ENCODE measurements around the gene SLC38A1.

Gene SLC38A1

GRCh38 chr12:46227616-46228015 is 41.2 kb downstream of the SLC38A1 start:
- DNase-seq: no peak

DNA sequence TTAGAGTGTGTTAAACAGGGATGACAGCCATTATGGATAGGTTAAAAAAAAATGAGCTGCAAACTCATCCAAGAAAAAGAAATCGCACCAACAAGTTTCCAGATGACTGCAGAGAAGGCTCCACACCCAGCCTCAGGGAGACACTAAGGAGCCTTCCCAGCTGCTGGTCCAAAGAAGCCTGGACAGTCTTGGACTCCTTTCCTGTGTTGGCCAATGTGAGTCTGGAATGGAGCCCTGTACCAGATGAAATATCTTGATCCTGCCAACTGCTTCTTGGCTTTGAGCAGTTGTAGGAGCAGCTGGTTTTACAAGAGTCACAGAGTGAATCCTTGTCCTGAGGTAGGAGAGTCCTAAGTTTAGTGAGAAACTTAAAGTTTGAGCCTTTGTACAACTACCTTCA is 44.5 kb downstream of the SLC38A1 start:
- DNase-seq: no peak

DNA sequence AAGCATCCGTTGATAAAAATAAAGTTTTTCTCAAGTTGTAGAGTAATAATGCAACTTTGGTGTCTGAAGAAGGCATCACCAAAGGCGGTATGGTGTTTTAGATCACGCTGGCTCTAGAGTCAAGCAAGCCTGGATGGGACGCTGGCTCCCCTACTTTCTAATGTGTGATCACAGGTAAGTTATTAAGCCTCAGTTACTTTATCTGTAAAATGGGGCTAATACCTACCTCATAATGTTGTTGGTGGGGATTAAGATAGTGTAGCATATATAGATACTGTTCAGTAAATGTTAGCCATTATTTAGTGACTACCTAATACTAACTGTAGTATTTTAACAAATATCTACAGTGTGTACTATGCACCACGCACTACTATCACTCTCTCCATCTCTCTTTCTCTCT is 45.8 kb downstream of the SLC38A1 start:
- DNase-seq: no peak

DNA sequence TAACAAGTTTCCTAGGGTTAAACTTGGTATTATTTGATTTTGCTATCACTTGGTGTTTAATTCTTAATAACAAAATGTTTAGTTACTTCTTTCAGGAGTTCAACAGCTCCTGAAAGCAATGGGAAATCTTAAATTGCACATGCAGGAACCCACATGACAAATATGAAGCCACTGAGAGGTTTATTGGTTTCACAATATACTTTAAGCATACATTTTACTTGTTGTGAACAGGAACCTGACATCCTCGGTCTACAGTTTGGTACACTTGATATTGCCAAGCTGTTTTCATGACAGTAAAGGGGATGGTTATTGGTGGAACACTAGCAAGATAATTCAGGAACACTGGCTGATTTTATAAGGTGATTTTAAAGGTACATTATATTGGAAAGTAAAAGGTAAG is 46.2 kb downstream of the SLC38A1 start:
- no peak for DNase-seq

DNA sequence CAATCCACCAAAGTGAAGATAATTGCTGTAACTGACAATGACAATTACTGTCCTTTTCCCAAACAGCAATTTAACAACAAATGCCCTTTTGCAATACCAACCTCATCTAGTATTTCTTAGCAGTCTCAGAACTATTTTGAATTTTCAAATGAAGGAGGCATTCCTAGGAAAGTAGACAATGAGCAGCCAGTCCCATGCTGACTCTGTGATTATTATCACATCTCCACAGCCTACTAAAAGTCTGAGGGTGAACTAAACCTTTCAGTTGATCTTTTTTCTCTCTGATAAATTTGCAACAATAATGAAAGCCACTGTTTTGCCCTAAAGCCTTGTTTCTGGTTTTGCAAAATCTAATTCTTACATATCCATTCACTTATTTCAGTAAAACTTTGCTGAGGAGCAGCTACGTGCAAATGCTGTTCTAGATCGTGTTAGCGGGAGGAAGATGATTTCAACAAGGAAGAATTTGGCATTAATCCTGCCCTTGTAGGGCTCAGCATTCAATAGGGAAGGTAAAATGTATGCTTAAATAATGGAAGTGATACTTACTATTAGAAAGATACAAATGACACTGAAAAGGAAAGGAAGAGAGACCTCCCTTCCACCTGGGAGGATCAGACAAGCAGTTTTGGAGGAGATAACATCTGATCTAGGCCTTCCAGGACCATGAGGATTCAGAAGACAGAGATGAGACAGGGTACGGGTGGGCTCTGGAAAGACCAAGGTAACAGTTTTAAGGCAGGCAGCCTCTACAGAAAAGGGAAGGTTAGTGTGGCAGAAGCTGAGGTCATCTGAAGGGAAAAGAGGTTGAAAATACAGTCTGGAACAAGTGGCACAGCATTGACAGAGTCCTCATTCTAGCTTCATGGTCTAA is 47.4 kb downstream of the SLC38A1 start:
- no peak for DNase-seq

DNA sequence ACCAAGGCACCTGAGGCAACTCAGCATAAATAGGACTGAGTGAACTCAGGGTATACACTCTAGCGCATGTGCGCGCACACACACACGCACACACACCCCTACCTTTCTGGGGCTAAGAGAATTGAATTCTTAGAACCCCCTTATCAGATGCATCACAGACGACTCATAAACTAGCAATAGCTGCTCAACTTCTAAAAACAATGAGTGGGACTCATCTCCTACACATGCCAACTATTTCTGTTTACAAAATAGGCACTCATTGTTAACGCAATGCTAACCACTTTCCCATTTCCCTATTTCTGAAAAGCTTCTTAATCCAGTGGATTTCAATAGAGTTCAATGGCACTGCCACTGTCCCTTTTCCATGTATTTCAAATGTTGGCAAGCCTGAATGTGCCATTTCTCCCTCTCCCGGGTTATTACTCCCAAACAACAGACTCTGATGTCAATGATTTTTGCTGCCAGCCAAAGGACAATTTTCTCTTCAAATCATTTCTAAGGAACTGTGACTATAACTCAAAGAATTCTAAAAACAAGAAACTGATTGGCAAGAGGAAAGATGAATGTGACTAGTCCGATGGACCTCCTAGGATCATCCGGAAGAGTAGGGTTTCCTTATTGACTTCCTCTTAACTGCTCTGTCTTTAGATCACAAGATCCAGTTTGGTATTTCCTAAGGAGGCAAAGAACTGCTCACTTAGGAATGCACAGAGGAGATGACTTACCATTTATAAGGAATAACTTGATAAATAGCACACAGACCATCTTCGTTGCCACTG is 48.8 kb downstream of the SLC38A1 start:
- no peak for DNase-seq

- DNase-seq: no peak
Measured at GRCh38 chr12:46219132-46219876, 49.5 kb downstream of the SLC38A1 start.

DNA sequence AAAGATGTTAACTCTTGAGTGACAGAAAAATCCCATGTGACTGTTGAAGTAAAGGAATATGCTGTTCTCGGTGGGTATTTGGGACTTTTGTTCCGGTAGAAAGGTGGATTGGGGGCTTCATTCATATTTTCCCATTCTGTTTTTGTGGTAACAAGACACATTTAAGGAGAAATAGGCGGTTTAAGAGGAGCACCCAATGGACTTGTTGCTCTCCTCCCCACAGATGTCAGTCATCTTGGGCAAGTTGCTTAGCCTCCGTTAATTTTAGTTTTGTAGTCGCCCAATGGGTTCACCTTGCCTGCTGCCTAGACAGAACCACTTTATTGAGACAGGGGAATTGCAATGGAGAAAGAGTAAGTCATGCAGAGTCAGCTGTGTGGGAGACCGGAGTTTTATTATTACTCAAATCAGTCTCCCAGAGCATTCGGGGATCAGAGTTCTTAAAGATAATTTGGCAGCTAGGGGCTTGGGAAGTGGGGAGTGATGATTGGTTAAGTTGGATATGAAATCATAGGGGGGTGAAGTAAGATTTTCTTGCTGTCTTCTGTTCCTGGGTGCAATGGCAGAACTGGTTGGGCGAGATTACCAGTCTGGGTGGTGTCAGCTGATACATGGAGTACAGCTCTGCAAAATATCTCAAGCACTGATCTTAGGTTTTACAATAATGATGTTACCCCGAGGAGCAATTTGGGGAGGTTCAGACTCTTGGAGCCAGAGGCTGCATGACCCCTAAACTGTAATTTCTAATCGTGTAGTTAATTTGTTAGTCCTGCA is 50.3 kb downstream of the SLC38A1 start:
- DNase-seq: no peak

GRCh38 chr12:46217541-46218321 is 51.1 kb downstream of the SLC38A1 start:
- no peak for DNase-seq

GRCh38 chr12:46214668-46215436 is 54.0 kb downstream of the SLC38A1 start:
- DNase-seq: no peak

DNA sequence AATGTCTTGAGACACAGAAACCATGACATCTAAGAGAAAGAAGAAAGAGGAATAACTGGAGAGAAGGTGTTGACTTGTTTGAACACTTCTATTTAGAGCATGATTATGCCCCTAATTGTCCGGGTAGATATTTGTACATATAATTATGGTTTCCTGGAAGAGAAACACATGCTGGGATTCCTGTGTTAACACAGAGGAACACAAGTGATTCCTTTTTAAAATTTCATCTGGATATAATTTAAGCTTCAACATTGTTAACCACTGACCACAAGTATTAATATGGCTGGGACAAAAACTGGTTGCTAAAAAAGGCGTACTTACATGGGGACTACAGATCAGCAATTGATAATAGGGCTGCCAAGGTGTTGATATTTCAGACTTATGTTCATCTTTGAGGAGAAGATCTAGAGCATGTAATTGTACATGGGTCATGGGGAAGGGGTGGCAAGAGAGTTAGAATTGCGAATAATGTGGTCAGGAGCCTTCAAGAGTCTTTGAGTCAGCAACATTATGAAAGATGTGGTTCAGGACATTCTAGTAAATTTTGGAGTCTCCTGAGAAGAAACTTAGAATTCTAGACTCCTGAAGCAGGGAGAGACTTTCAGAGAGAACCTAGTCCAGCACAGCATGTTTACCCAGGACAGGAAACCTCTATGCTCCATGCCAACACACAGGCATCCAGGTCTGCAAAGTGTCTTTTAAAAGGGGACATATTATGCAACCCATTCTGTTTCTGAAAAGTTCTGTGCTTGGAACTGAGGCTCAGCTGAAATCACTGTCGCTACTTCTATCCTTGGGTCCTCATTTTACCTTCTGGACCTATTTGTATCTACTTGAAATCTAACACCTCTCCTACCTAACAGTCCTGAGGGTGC is 56.5 kb downstream of the SLC38A1 start:
- no peak for DNase-seq

GRCh38 chr12:46210873-46211439 is 57.9 kb downstream of the SLC38A1 start:
- DNase-seq: no peak

DNA sequence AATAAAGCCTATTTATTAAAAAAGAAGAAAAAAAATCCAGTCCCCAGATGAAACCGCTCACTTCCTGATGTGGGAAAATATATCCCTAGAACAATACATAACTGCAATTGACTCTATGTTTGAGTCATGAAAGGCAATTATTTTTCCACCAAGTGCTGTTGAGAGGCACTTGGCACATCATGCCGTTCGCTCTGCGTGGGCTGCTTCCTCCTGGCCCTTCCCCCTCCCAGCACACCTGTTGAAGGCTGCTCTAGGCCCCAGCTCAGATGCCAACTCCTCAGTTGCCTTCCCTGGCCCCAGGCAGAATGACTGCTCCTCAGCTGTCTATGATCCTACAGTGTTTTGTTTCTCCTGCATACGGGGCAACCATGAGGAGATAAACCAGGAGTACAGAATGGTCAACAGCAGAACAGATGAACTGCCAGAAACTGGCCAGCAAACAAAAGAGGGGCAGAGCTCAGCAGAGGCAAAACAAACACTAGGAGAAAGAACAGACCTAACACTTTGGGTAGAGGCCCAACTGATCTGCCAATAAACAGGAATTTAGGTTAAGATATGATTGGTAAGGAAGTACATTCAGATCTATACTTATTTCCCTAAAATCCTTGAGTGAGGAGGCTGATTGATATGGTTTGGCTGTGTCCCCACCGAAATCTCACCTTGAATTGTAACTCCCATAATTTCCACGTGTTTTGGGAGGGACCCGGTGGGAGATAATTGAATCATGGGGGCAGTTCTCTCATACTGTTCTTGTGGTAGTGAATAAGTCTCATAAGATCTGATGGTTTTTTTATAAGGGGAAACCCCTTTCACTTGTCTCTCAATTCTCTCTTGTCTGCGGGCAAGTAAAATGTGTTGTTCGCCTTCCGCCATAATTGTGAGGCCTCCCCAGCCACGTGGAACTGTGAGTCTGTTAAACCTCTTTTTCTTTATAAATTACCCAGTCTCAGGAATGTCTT is 58.6 kb downstream of the SLC38A1 start:
- peak; percentile 97 for DNase-seq

DNA sequence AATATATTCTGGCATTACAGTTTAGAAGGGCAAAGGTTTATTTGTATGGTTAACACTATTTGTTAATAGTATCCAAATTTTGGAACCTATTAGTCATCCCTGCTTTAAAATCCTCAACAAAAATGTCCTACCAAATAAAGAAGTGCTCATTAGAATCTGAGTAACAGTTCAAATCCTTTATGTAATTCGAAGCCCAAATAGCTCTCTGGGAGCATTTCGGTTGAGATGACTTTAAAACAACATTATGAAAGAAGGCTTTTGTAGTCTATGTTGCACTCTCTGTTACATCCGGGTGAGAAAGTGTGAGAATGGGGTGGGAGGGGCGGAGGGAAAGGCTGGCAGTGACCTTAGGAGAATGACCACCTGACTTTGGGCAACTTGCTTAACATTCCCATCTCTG is 59.7 kb downstream of the SLC38A1 start:
- DNase-seq: peak; percentile 36

- no peak for DNase-seq
Measured at GRCh38 chr12:46208370-46208769, 60.5 kb downstream of the SLC38A1 start.

DNA sequence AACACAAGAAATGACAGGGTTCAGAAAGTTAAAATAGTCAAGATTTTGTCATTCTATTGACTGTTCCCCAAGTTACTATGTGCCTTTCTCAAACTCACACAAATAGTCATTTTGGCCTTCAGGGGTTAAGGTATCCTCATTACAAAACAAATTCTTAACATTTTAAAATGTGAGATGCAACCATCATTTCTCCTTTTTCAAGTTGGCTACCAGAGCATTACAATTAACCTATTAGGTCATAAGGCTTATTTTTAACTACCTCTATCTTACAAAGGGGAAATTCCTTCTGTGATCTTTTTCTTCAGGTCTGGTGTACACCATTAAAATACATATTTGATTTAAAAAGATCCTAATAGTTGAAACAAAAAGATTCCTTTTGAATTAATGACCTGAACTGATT is 61.2 kb downstream of the SLC38A1 start:
- no peak for DNase-seq

- no peak for DNase-seq
Measured at GRCh38 chr12:46206471-46206870, 62.4 kb downstream of the SLC38A1 start.

- no peak for DNase-seq
Measured at GRCh38 chr12:46205294-46205693, 63.5 kb downstream of the SLC38A1 start.

Measured in NCI-H1105 (cell line).